OCI-LY7 (cell line): ENCODE data around the gene CMSS1. TPM values are rescaled to one million over a fixed set of nuclear protein-coding genes. Genes with fewer than 3 reads are reported as not detected.

Experiments
- BruUV-seq: library from RNA; stranded (reverse); fragments of 400-500 nt; replicated peaks from 2 replicates; lab custom pipeline; 2021; lab: Mats Ljungman, UMichigan
- CTCF ChIA-PET: fragments of 300-600 bp; sonication (Branson Sonifier 250); formaldehyde crosslinking; loops from one replicate; lab custom pipeline; 2022; ENCODE audit warnings: antibody characterized with exemption; ENCODE audit not compliant: unreplicated experiment; lab: Charles Lee
- POLR2A ChIA-PET: fragments of 300-600 bp; sonication (Branson Sonifier 250); formaldehyde crosslinking; loops from one replicate; lab custom pipeline; 2022; ENCODE audit warnings: antibody characterized with exemption; lab: Charles Lee
- DNase-seq: peaks from one replicate; pipeline ENCODE4 v3.0.0-alpha.2; 2015; ENCODE audit warnings: low spot score
- H2AFZ ChIP-seq: fragments of 200-600 bp; sonication (generic), shearing (Covaris generic); 2 replicates; pipeline ENCODE4 v1.6.1; 2014; ENCODE audit warnings: mild to moderate bottlenecking, antibody characterized with exemption, low read length, moderate library complexity
- H3K27ac ChIP-seq: fragments of 200-600 bp; sonication (generic); 2 replicates; pipeline ENCODE4 v1.5.1; 2014; ENCODE audit warnings: mixed run types, low read depth, mild to moderate bottlenecking, moderate library complexity, low read length, inconsistent platforms; ENCODE audit not compliant: poor library complexity, severe bottlenecking
- H3K36me3 ChIP-seq: fragments of 200-600 bp; sonication (generic); 2 replicates; pipeline ENCODE4 v1.6.1; 2014; ENCODE audit warnings: mild to moderate bottlenecking, antibody characterized with exemption, low read length, moderate library complexity, mixed read lengths; ENCODE audit not compliant: insufficient read depth
- H3K4me1 ChIP-seq: fragments of 200-600 bp; sonication (generic); 2 replicates; pipeline ENCODE4 v1.5.1; 2014; ENCODE audit warnings: mild to moderate bottlenecking, low read length; ENCODE audit not compliant: insufficient read depth, poor library complexity, severe bottlenecking
- H3K4me2 ChIP-seq: fragments of 200-600 bp; sonication (generic); 2 replicates; pipeline ENCODE4 v1.6.1; 2014; ENCODE audit warnings: mild to moderate bottlenecking, low read length
- H3K4me3 ChIP-seq: fragments of 200-600 bp; sonication (generic); 2 replicates; pipeline ENCODE4 v1.5.1; 2014; ENCODE audit warnings: mild to moderate bottlenecking, low read depth, low read length; ENCODE audit not compliant: poor library complexity, severe bottlenecking
- H3K79me2 ChIP-seq: fragments of 200-600 bp; sonication (generic); 2 replicates; pipeline ENCODE4 v1.6.1; 2016; ENCODE audit warnings: low read depth, mild to moderate bottlenecking, low read length, moderate library complexity, mixed read lengths; ENCODE audit not compliant: insufficient read depth
- H3K9me2 ChIP-seq: fragments of 200-600 bp; sonication (generic); 2 replicates; pipeline ENCODE4 v1.6.1; 2016; ENCODE audit warnings: mild to moderate bottlenecking, low read length, mixed read lengths; ENCODE audit not compliant: insufficient read depth
- H3K9me3 ChIP-seq: fragments of 200-600 bp; sonication (generic); 2 replicates; pipeline ENCODE4 v1.6.1; 2014; ENCODE audit warnings: mild to moderate bottlenecking, mixed run types, low read length, mixed read lengths
- H4K20me1 ChIP-seq: fragments of 200-600 bp; sonication (generic); 2 replicates; pipeline ENCODE4 v1.6.1; 2014; ENCODE audit warnings: mild to moderate bottlenecking, antibody characterized with exemption, low read length, moderate library complexity, mixed read lengths; ENCODE audit not compliant: insufficient read depth
- CTCF ChIP-seq: fragments of 200-600 bp; sonication (generic); conservative IDR thresholded peaks from 2 replicates; pipeline ENCODE4 v1.5.1; 2014; ENCODE audit warnings: mild to moderate bottlenecking, antibody characterized with exemption, low read length, moderate library complexity, mixed read lengths
- EZH2phosphoT487 ChIP-seq: fragments of 200-600 bp; sonication (generic); IDR thresholded peaks from 2 replicates; pipeline ENCODE4 v1.6.1; 2018; ENCODE audit warnings: low read depth, borderline replicate concordance, mild to moderate bottlenecking, mixed run types, antibody characterized with exemption, low read length, moderate library complexity, mixed read lengths
- intact Hi-C: fragments of 100-400 bp; cut with micrococcal nuclease; formaldehyde crosslinking; loops from one replicate; pipeline ENCODE4 v1.10.0; 2022; ENCODE audit not compliant: unreplicated experiment
- total RNA-seq, 2 experiments: library from RNA; depleted of rRNA in 1 of 2; stranded (reverse); fragments of >200 nt in 1 of 2; shearing (Covaris generic) in 1 of 2; gene quantifications; 2 replicates each; pipeline ENCODE4 v1.2.3, GENCODE V29; 2014 to 2022

The CMSS1 gene
- total RNA-seq, 2 experiments from 2014 or later, result 25.7 to 46.6 TPM

- no peak overlapping the region for H3K4me2 ChIP-seq
- H3K79me2 ChIP-seq, result no peaks in the 10 kb centered on the region
- ChIA-PET CTCF (no interaction called here), POLR2A (interaction anchor here (1.1 kb wide), 1 partner anchor 12 kb away, joined by 4 read pairs; no protein-coding TSS in a partner anchor)
- intact Hi-C loops, result no loop called here
- no peak overlapping the region for H3K27ac ChIP-seq
- no peak overlapping the region for H2AFZ ChIP-seq
- H3K9me3 ChIP-seq, result no peaks in the 10 kb centered on the region
- no peak overlapping the region for H3K4me3 ChIP-seq
- DNase-seq, result no peak
- no peaks in the 10 kb centered on the region for H3K9me2 ChIP-seq
- TF ChIP-seq CTCF (no peak), EZH2phosphoT487 (no peak)
- H4K20me1 ChIP-seq, result peaks cover 18% of the 10 kb centered on the region
- no peaks in the 10 kb centered on the region for H3K36me3 ChIP-seq
- no peaks in the 10 kb centered on the region for H3K4me1 ChIP-seq
- BruUV-seq, result no TSS peak
Measured at GRCh38 chr3:99874237-99875002, 56.8 kb downstream of the CMSS1 start.

- Histone ChIP-seq H4K20me1 (peaks cover 18% of the 10 kb centered on the region), H3K79me2 (no peaks in the 10 kb centered on the region)
Measured at GRCh38 chr3:99875581-99875928, 57.9 kb downstream of the CMSS1 start.

More at GRCh38 chr3:99875581-99875928, 57.9 kb downstream of the CMSS1 start:
- no peak for TF ChIP-seq CTCF
- no peak for TF ChIP-seq EZH2phosphoT487
- H3K36me3 ChIP-seq, result no peaks in the 10 kb centered on the region
- H2AFZ ChIP-seq, result no peak overlapping the region
- CTCF ChIA-PET, result no interaction called here
- H3K4me3 ChIP-seq, result no peak overlapping the region
- POLR2A ChIA-PET, result interaction anchor here (0.8 kb wide), 1 partner anchor 24 kb away, joined by 3 read pairs; no protein-coding TSS in a partner anchor
- no peaks in the 10 kb centered on the region for H3K9me3 ChIP-seq
- intact Hi-C loops, result no loop called here
- no peaks in the 10 kb centered on the region for H3K9me2 ChIP-seq
- H3K4me1 ChIP-seq, result no peaks in the 10 kb centered on the region
- no peak overlapping the region for H3K27ac ChIP-seq
- no TSS peak for BruUV-seq
- DNase-seq, result no peak
- H3K4me2 ChIP-seq, result peak overlapping the region; percentile 38; the same call in 1 of the 2 replicates
